ENCODE results near the gene KLHL3.

The KLHL3 gene

GRCh38 chr5:137572042-137572695 lies 163.7 kb downstream of the KLHL3 start:
- no peak overlapping the region for H2AFZ ChIP-seq (ENCODE audit: low read depth, low read length, severe bottlenecking)

DNA sequence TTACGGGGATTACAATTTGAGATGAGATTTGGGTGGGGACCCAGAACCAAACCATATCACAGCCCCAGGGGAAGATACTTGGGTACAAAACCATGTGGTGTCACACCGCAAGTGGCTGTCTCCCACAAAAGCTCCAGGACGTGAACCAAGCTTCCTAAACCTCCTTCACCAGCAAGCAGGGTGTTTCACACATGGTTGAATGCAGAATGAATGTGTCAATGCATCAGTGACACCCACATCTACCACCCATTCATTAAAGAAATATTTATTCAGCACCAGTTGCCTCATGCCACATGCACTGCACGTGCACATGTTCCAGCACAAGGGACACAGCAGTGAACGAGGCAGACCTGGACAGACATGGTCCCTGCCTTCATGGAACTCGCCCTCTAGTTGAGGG lies 165.8 kb downstream of the KLHL3 start:
- Histone ChIP-seq H3F3A (ENCODE audit: insufficient read depth) (no peaks in the 10 kb centered on the region), H3K27me3 (ENCODE audit: low read length) (no peaks in the 10 kb centered on the region), H3K4me2 (ENCODE audit: low read depth, low read length, poor library complexity, severe bottlenecking) (no peak overlapping the region), H3K9me2 (replicated peaks; ENCODE audit: insufficient read depth, low read length) (no peaks in the 10 kb centered on the region), H3K9me3 (ENCODE audit: insufficient read depth, low read length) (no peaks in the 10 kb centered on the region), H4K20me1 (ENCODE audit: low read depth, low read length) (no peaks in the 10 kb centered on the region), H3K36me3 (ENCODE audit: low read length) (no peaks in the 10 kb centered on the region), H2AFZ (ENCODE audit: low read depth, low read length, severe bottlenecking) (no peak overlapping the region), H3K4me3 (ENCODE audit: insufficient read depth, low read length, poor library complexity, severe bottlenecking) (no peak overlapping the region), H3K27ac (ENCODE audit: low read depth, low read length) (no peak overlapping the region), H3K79me2 (ENCODE audit: insufficient read depth, low read length) (no peaks in the 10 kb centered on the region), H3K9ac (ENCODE audit: low read length) (no peak overlapping the region)
- TF ChIP-seq CTCF (IDR thresholded peaks at IDR 0.05; ENCODE audit: insufficient read depth, low read length, poor library complexity, severe bottlenecking) (no peak), EZH2phosphoT487 (conservative IDR thresholded peaks at IDR 0.05; ENCODE audit: low read length) (no peak)

More at GRCh38 chr5:137572042-137572695, 163.7 kb downstream of the KLHL3 start:
- no peak overlapping the region for H3K27ac ChIP-seq (ENCODE audit: low read depth, low read length)
- H3K9me3 ChIP-seq (ENCODE audit: insufficient read depth, low read length), result no peaks in the 10 kb centered on the region
- H3K4me3 ChIP-seq (ENCODE audit: insufficient read depth, low read length, poor library complexity, severe bottlenecking), result no peak overlapping the region
- H3F3A ChIP-seq (ENCODE audit: insufficient read depth), result no peaks in the 10 kb centered on the region
- no peaks in the 10 kb centered on the region for H4K20me1 ChIP-seq (ENCODE audit: low read depth, low read length)
- no peaks in the 10 kb centered on the region for H3K36me3 ChIP-seq (ENCODE audit: low read length)
- no peak overlapping the region for H3K4me2 ChIP-seq (ENCODE audit: low read depth, low read length, poor library complexity, severe bottlenecking)
- H3K79me2 ChIP-seq (ENCODE audit: insufficient read depth, low read length), result no peaks in the 10 kb centered on the region
- H3K27me3 ChIP-seq (ENCODE audit: low read length), result no peaks in the 10 kb centered on the region
- no peak overlapping the region for H3K9ac ChIP-seq (ENCODE audit: low read length)
- TF ChIP-seq CTCF (IDR thresholded peaks at IDR 0.05; ENCODE audit: insufficient read depth, low read length, poor library complexity, severe bottlenecking) (no peak), EZH2phosphoT487 (conservative IDR thresholded peaks at IDR 0.05; ENCODE audit: low read length) (no peak)
- H3K9me2 ChIP-seq (replicated peaks; ENCODE audit: insufficient read depth, low read length), result no peaks in the 10 kb centered on the region
